CD4-positive, alpha-beta T cell (primary cell): ENCODE results near the gene MAPK8IP2. TPM values are rescaled to one million over a fixed set of nuclear protein-coding genes. Genes with fewer than 3 reads are reported as not detected.

ENCODE experiments used
- ATAC-seq: fragments of 200-7000 bp; cut with Tn5 transposase; one replicate; pipeline ENCODE4 v1.10.0; 2022; ENCODE audit warnings: mild to moderate bottlenecking; ENCODE audit not compliant: poor library complexity
- CTCF ChIA-PET: fragments of 350-600 bp; sonication (Branson Sonifier 250); formaldehyde crosslinking; loops from one replicate; lab custom pipeline; 2021; ENCODE audit warnings: antibody characterized with exemption, inconsistent platforms; lab: Charles Lee
- POLR2A ChIA-PET: fragments of 350-600 bp; sonication (Branson Sonifier 250); formaldehyde crosslinking; loops from one replicate; lab custom pipeline; 2021; ENCODE audit warnings: antibody characterized with exemption, inconsistent platforms; lab: Charles Lee
- DNase-seq, 14 experiments: peaks; one replicate each; pipeline ENCODE4 v3.0.0-alpha.2; 2013 to 2020; ENCODE audit warnings: mixed read lengths in 2 of 14
- H3K27ac ChIP-seq, 2 donors: one replicate each; pipeline versions ENCODE4 v1.5.1 to v1.7.0; 2013; ENCODE audit warnings: low read length in 2 of 2, low read depth in 1 of 2, mild to moderate bottlenecking in 1 of 2
- H3K27me3 ChIP-seq, 2 experiments: 1 replicate in 1 of 2; 2 replicates in 1 of 2; pipeline versions ENCODE4 v1.6.1 to v1.7.0; 2013; ENCODE audit warnings: low read length in 2 of 2, control low read depth in 1 of 2, mild to moderate bottlenecking in 1 of 2, moderate library complexity in 1 of 2; ENCODE audit not compliant: insufficient read depth in 2 of 2, control insufficient read depth in 1 of 2
- H3K36me3 ChIP-seq: one replicate; pipeline ENCODE4 v1.6.1; 2013; ENCODE audit warnings: low read length, control low read depth; ENCODE audit not compliant: insufficient read depth
- H3K4me1 ChIP-seq: one replicate; pipeline ENCODE4 v1.6.1; 2013; ENCODE audit warnings: low read length, control low read depth; ENCODE audit not compliant: insufficient read depth
- H3K4me3 ChIP-seq: one replicate; pipeline ENCODE4 v1.5.1; 2013; ENCODE audit warnings: mild to moderate bottlenecking, low read length, moderate library complexity
- H3K9me3 ChIP-seq, 2 experiments: 1 replicate in 1 of 2; 2 replicates in 1 of 2; pipeline versions ENCODE4 v1.6.1 to v1.7.0; 2013; ENCODE audit warnings: low read length in 2 of 2, mild to moderate bottlenecking in 2 of 2, control low read depth in 1 of 2, moderate library complexity in 1 of 2; ENCODE audit not compliant: control insufficient read depth in 1 of 2, insufficient read depth in 1 of 2
- H3K27ac Mint-ChIP-seq: one replicate; pipeline ENCODE4 v1.8.0; 2020; ENCODE audit warnings: mixed read lengths
- H3K27me3 Mint-ChIP-seq: one replicate; pipeline ENCODE4 v1.8.0; 2021; ENCODE audit warnings: mixed read lengths
- H3K36me3 Mint-ChIP-seq: one replicate; pipeline ENCODE4 v1.8.0; 2021; ENCODE audit warnings: low read depth, mixed read lengths
- H3K4me1 Mint-ChIP-seq: one replicate; pipeline ENCODE4 v1.8.0; 2021; ENCODE audit warnings: low read depth, mixed read lengths
- H3K4me3 Mint-ChIP-seq: one replicate; pipeline ENCODE4 v1.8.0; 2020; ENCODE audit warnings: mild to moderate bottlenecking, mixed read lengths
- H3K9me3 Mint-ChIP-seq: one replicate; pipeline ENCODE4 v1.8.0; 2020; ENCODE audit warnings: mixed read lengths
- intact Hi-C, 2 experiments: fragments of 100-400 bp; cut with DNase I in 1 of 2; cut with micrococcal nuclease in 1 of 2; formaldehyde crosslinking; loops; one replicate each; pipeline versions ENCODE4 v1.15.1 to v1.9.0; 2023 to 2025; cut with DNase I, micrococcal nuclease
- total RNA-seq, 174 experiments: library from RNA in 2 of 174; stranded (reverse) in 2 of 174; gene quantifications; one replicate each; pipeline ENCODE4 v1.2.3 and lab custom pipeline; 2021 to 2026
- TF ChIP-seq, protein P1 (sequence below): fragments of 200-600 bp; IDR thresholded peaks from one replicate; pipeline ENCODE4 v1.8.0; 2022; ENCODE audit warnings: antibody characterized with exemption, mild to moderate bottlenecking

MAPK8IP2 gene
- total RNA-seq, 2 experiments from 2014 or later, result 0.31 to 0.52 TPM

GRCh38 chr22:50584106-50585096 is 16.2 kb upstream of the MAPK8IP2 start:
- POLR2A ChIA-PET, result interaction anchor here (0.9 to 2.1 kb wide), 3 partner anchors 37 to 59 kb away, joined by 3 to 16 read pairs (median 4); partner anchors contain the start of gene SCO2
- Mint-ChIP-seq H3K36me3 (peaks cover 27% of the 10 kb centered on the region), H3K9me3 (no peaks in the 10 kb centered on the region), H3K4me3 (peak overlapping the region; percentile 82), H3K27me3 (no peaks in the 10 kb centered on the region), H3K27ac (no peak overlapping the region), H3K4me1 (peaks cover 35% of the 10 kb centered on the region)
- H3K36me3 ChIP-seq, result peaks cover 5% of the 10 kb centered on the region
- H3K27ac ChIP-seq, result no peak overlapping the region
- CTCF ChIA-PET, result interaction anchor here (1.0 kb wide), 1 partner anchor 22 kb away, joined by 3 read pairs; the partner anchor contains the start of gene SYCE3
- intact Hi-C loops, result loop anchor here in 1 of 2 experiments (5.0 kb wide), 2 partner anchors 37 to 57 kb away; partner anchors contain the start of genes KLHDC7B and SCO2
- no peaks in the 10 kb centered on the region for H3K27me3 ChIP-seq
- no peaks in the 10 kb centered on the region for H3K9me3 ChIP-seq
- peaks cover 25% of the 10 kb centered on the region for H3K4me1 ChIP-seq
- ATAC-seq (no peak), DNase-seq (no peak)
- H3K4me3 ChIP-seq, result no peak overlapping the region
- TF ChIP-seq, protein P1, sequence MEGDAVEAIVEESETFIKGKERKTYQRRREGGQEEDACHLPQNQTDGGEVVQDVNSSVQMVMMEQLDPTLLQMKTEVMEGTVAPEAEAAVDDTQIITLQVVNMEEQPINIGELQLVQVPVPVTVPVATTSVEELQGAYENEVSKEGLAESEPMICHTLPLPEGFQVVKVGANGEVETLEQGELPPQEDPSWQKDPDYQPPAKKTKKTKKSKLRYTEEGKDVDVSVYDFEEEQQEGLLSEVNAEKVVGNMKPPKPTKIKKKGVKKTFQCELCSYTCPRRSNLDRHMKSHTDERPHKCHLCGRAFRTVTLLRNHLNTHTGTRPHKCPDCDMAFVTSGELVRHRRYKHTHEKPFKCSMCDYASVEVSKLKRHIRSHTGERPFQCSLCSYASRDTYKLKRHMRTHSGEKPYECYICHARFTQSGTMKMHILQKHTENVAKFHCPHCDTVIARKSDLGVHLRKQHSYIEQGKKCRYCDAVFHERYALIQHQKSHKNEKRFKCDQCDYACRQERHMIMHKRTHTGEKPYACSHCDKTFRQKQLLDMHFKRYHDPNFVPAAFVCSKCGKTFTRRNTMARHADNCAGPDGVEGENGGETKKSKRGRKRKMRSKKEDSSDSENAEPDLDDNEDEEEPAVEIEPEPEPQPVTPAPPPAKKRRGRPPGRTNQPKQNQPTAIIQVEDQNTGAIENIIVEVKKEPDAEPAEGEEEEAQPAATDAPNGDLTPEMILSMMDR, result no peak

GRCh38 chr22:50585238-50585637 is 15.4 kb upstream of the MAPK8IP2 start:
- Mint-ChIP-seq H3K4me1 (peaks cover 28% of the 10 kb centered on the region), H3K4me3 (peak overlapping the region; percentile 56), H3K9me3 (no peaks in the 10 kb centered on the region), H3K27ac (no peak overlapping the region), H3K27me3 (no peaks in the 10 kb centered on the region), H3K36me3 (peaks cover 19% of the 10 kb centered on the region)
- DNase-seq, result no peak
- Histone ChIP-seq H3K9me3 (no peaks in the 10 kb centered on the region), H3K27me3 (no peaks in the 10 kb centered on the region), H3K4me3 (no peak overlapping the region), H3K36me3 (peaks cover 5% of the 10 kb centered on the region), H3K27ac (no peak overlapping the region), H3K4me1 (peaks cover 22% of the 10 kb centered on the region)
- TF ChIP-seq, protein P1, result no peak
- POLR2A ChIA-PET, result no interaction called here
- intact Hi-C loops, result no loop called here
- CTCF ChIA-PET, result no interaction called here
- no peak for ATAC-seq

DNA sequence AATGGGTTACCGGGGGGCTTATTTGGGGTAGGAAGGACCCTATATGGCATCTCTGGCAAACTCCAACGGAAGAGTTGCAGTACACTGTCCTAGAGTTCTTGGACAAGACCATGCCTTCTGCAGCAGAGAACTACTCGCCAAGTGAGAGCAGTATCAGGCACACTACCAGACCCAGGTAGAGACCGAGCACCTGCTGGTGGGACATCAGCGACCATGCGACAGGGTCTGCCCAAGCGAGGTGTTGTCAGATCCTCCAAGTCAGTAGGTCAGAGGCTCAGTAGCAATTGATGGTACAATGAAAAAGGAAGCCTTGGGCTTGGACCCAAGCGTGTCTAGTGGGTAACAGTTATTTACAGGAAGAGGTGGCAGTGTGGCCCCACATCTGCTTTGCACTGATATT is 14.8 kb upstream of the MAPK8IP2 start:
- DNase-seq (no peak), ATAC-seq (no peak)
- peaks cover 13% of the 10 kb centered on the region for H3K36me3 Mint-ChIP-seq
- CTCF ChIA-PET, result no interaction called here
- H3K27me3 Mint-ChIP-seq, result no peaks in the 10 kb centered on the region
- TF ChIP-seq, protein P1, result no peak
- intact Hi-C loops, result no loop called here
- Histone ChIP-seq H3K4me1 (peaks cover 22% of the 10 kb centered on the region), H3K9me3 (no peaks in the 10 kb centered on the region), H3K4me3 (no peak overlapping the region), H3K36me3 (peaks cover 3% of the 10 kb centered on the region), H3K27me3 (no peaks in the 10 kb centered on the region), H3K27ac (no peak overlapping the region)
- peaks cover 25% of the 10 kb centered on the region for H3K4me1 Mint-ChIP-seq
- POLR2A ChIA-PET, result no interaction called here
- H3K4me3 Mint-ChIP-seq, result no peak overlapping the region
- H3K9me3 Mint-ChIP-seq, result no peaks in the 10 kb centered on the region
- no peak overlapping the region for H3K27ac Mint-ChIP-seq
